Choroid plexus epithelial cell (primary cell): ENCODE data around the gene MBOAT2.
"Not testable (repeated sequence)": the region's sequence is repeated elsewhere in the genome, so short reads cannot be mapped to it uniquely, and the experiment has no call there.

Experiments
- DNase-seq: peaks from one replicate; pipeline ENCODE4 v3.0.0-alpha.2; 2010; ENCODE audit warnings: low read depth
- H3K4me3 ChIP-seq: 2 replicates; pipeline ENCODE4 v1.5.1; 2011; ENCODE audit warnings: low read depth, mild to moderate bottlenecking, control low read depth, low read length, moderate library complexity
- TF ChIP-seq, protein P1 (sequence below): conservative IDR thresholded peaks from 2 replicates; pipeline ENCODE4 v1.5.1; 2011; ENCODE audit warnings: low read depth, mild to moderate bottlenecking, control low read depth, inconsistent platforms, low read length, moderate library complexity

MBOAT2 gene

DNA sequence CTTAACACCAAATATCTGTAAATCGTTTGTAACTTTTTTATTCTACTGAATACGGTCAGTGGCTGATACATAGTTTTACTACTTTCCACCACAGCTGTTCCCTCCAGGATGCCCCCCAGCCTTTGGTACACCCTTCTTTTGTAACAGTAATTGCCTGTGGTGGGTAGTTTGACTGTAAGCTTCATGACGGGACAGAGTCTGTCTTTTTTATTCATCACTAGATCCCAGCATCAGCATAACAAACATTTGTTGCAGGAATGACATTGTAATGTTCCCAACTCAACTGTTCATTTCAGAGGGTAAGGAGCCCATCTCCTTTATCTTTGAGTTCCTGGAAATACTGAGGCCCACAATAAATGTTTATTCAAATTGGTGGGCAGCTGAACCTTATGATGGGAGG is 67.5 kb downstream of the MBOAT2 start:
- DNase-seq, result no peak
- no peak overlapping the region for H3K4me3 ChIP-seq
- TF ChIP-seq, protein P1, sequence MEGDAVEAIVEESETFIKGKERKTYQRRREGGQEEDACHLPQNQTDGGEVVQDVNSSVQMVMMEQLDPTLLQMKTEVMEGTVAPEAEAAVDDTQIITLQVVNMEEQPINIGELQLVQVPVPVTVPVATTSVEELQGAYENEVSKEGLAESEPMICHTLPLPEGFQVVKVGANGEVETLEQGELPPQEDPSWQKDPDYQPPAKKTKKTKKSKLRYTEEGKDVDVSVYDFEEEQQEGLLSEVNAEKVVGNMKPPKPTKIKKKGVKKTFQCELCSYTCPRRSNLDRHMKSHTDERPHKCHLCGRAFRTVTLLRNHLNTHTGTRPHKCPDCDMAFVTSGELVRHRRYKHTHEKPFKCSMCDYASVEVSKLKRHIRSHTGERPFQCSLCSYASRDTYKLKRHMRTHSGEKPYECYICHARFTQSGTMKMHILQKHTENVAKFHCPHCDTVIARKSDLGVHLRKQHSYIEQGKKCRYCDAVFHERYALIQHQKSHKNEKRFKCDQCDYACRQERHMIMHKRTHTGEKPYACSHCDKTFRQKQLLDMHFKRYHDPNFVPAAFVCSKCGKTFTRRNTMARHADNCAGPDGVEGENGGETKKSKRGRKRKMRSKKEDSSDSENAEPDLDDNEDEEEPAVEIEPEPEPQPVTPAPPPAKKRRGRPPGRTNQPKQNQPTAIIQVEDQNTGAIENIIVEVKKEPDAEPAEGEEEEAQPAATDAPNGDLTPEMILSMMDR, result no peak

DNA sequence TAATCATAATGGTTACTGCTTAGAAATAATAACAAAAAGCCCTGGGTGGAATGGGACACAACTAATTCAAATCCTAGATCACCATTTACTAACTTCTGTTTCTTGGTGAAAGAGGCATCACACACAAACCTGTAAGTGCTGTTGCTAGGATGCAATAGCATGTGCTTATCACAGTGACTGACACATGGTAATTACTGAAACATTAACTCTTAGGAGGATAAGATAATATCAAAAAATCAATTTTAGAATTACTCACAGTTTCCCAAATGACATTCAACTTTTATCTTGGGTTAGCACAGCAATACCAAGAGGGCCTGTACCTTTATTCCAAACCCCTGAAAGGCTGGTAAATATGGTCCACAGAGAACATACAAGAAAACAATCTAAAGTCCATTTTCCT is 69.1 kb downstream of the MBOAT2 start:
- H3K4me3 ChIP-seq, result no peak overlapping the region
- TF ChIP-seq, protein P1, result no peak
- DNase-seq, result no peak

DNA sequence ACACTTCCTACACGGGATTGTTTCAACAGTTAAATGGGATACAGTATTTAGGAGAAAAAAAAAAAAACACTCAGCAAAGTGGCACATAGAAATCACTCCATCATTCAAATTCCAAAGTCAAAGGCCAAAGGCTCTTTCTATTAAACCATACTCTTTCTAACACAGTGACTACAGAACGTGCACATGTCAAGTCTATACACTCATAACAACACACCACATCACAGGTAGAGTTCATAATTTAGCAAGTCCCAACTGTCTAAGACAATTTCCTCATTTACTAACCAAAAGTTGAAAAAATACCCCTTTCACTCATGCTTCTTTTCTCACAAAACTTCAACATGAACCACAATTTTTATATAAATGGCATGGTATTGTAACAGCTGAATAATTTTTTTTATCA is 70.8 kb downstream of the MBOAT2 start:
- DNase-seq, result no peak
- no peak overlapping the region for H3K4me3 ChIP-seq
- TF ChIP-seq, protein P1, result no peak

DNA sequence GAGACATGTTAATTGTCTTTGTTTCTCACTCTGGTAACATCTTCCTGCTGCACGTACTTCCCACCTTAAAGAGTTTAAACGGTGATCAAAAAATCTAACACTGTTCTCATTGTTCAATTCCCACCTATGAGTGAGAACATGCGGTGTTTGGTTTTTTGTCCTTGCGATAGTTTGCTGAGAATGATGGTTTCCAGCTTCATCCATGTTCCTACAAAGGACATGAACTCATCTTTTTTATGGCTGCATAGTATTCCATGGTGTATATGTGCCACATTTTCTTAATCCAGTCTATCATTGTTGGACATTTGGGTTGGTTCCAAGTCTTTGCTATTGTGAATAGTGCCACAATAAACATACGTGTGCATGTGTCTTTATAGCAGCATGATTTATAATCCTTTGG is 73.3 kb downstream of the MBOAT2 start:
- H3K4me3 ChIP-seq, DNase-seq: not testable (repeated sequence)

DNA sequence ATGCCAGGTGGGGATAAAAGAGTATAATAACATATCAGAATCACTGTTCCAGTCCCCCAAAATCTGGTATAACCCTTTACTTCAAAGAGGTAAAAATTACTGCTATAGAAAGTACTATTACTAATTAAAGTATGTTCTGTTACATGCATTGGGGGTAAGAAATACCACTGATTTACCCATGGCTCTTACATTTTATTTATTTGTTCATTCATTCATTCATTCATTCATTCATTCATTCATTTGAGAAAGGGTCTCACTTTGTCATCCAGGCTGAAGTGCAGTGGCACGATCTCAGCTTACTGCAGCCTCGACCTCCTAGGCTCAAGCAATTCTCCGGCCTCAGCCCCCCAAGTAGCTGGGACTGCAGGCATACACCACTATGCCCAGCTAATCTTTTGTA is 74.4 kb downstream of the MBOAT2 start:
- DNase-seq, result no peak
- TF ChIP-seq, protein P1, result no peak
- H3K4me3 ChIP-seq, result no peak overlapping the region

DNA sequence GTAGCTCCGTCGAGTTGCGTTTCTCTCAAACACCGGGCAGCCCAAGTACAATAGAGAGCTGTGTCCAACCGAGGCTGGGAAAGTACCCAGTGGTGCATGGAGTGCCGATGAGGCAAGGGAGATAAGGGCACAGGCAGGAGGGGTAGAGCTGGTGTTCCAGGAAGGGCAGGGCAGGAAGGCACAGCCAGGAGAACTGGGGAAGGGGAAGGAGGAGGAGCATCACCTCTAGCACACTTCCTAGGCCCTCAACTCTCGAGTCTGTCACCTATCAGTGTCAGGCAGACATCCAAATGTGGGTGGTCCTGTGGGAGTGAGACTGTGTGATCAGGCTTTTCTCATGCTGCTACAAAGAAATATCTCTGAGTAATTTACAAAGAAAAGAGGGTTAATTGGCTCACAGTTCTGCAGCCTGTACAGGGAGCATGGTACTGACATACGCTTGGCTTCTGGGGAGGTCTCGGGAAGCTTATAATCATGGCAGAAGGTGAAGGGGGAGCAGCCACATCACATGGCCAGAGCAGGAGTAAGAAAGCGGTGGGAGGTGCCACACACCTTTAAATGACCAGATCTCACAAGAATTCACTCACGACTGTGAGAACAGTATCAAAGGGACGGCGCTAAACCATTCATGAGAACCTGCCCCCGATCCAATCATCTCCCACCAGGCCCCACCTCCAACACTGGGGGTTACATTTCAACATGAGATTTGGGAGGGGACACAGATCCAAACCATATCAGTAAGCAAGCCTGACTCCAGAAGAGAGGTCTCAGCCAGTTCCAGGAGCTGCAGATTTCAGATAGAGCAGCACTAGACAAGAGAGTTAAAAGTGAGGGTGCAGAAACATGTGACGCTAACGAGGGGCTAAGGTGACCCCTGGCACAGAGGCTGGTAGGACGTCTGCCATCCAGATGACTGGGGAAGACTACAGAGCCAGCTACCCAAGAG is 75.7 kb downstream of the MBOAT2 start:
- TF ChIP-seq, protein P1, result no peak

DNA sequence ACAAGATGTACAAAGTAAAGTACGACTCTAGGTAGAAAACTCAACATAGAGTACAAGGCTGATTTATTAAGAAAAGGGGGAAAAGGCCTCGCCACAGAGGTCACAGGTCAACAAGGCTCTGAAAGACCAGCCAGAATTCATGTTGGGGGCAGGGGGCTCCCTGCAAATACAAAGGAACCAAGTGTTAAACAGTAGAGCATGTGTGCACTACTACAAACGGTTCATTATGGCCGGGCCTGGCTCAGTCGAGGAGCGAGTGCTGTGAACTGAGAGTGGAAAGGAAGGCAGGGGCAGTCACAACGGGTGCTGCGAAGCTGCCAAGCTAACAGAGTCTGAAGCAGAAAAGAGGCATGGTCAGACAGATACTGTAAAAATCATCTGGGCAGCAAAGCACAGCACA is 77.1 kb downstream of the MBOAT2 start:
- TF ChIP-seq, protein P1, result no peak
- DNase-seq, result no peak
- H3K4me3 ChIP-seq, result no peak overlapping the region

More for the DNA sequence above, 75.7 kb downstream of the MBOAT2 start:
- H3K4me3 ChIP-seq, result no peak overlapping the region
- DNase-seq, result no peak
